ENCODE measurements around the gene PDZRN3.

- no peak for TF ChIP-seq LEF1 (IDR thresholded peaks at IDR 0.05; ENCODE audit: borderline replicate concordance)
- no peak for TF ChIP-seq FOXK2 (IDR thresholded peaks at IDR 0.05)
- TF ChIP-seq TARDBP (IDR thresholded peaks at IDR 0.05): no peak
Measured at GRCh38 chr3:73437828-73438227, 186.9 kb downstream of the PDZRN3 start.
